H9 (cell line): ENCODE data around the gene C19orf53. TPM values are rescaled to one million over a fixed set of nuclear protein-coding genes. Genes with fewer than 3 reads are reported as not detected.

Source experiments
- DNase-seq: peaks from one replicate; pipeline ENCODE4 v3.0.0-alpha.2; 2017
- H2AFZ ChIP-seq: one replicate; pipeline ENCODE4 v1.6.1; 2013; ENCODE audit warnings: mild to moderate bottlenecking, low read length, control low read depth, moderate library complexity
- H2AK5ac ChIP-seq: 2 replicates; pipeline ENCODE4 v1.6.1; 2013; ENCODE audit warnings: low read length, control low read depth, mixed read lengths; ENCODE audit not compliant: insufficient read length
- H2BK120ac ChIP-seq: one replicate; pipeline ENCODE4 v1.6.1; 2013; ENCODE audit warnings: low read depth, mild to moderate bottlenecking, low read length, control low read depth, inconsistent platforms; ENCODE audit not compliant: poor library complexity, severe bottlenecking
- H2BK12ac ChIP-seq: 2 replicates; pipeline ENCODE4 v1.6.1; 2013; ENCODE audit warnings: low read length, control low read depth, mixed read lengths, low read depth; ENCODE audit not compliant: insufficient read length
- H2BK15ac ChIP-seq: 2 replicates; pipeline ENCODE4 v1.6.1; 2013; ENCODE audit warnings: low read depth, low read length, control low read depth
- H2BK20ac ChIP-seq: one replicate; pipeline ENCODE4 v1.6.1; 2013; ENCODE audit warnings: low read depth, mild to moderate bottlenecking, low read length, control low read depth, inconsistent platforms; ENCODE audit not compliant: poor library complexity, severe bottlenecking
- H2BK5ac ChIP-seq: 2 replicates; pipeline ENCODE4 v1.6.1; 2013; ENCODE audit warnings: low read length, control low read depth, mixed read lengths; ENCODE audit not compliant: insufficient read length
- H3K14ac ChIP-seq: 2 replicates; pipeline ENCODE4 v1.6.1; 2013; ENCODE audit warnings: low read length, control low read depth; ENCODE audit not compliant: insufficient read depth
- H3K18ac ChIP-seq: 2 replicates; pipeline ENCODE4 v1.6.1; 2013; ENCODE audit warnings: low read depth, mild to moderate bottlenecking, mixed read lengths, low read length, control low read depth; ENCODE audit not compliant: insufficient read length
- H3K23ac ChIP-seq: 2 replicates; pipeline ENCODE4 v1.6.1; 2013; ENCODE audit warnings: low read length, control low read depth, mixed read lengths, low read depth; ENCODE audit not compliant: insufficient read length
- H3K23me2 ChIP-seq: 2 replicates; pipeline ENCODE4 v1.6.1; 2013; ENCODE audit warnings: low read depth, mild to moderate bottlenecking, mixed read lengths, low read length, control low read depth; ENCODE audit not compliant: insufficient read length, poor library complexity, severe bottlenecking
- H3K27ac ChIP-seq: 2 replicates; pipeline ENCODE4 v1.5.1; 2013; ENCODE audit warnings: low read length, control low read depth, mixed read lengths, low read depth; ENCODE audit not compliant: insufficient read length
- H3K27me3 ChIP-seq: 2 replicates; pipeline ENCODE4 v1.6.1; 2013; ENCODE audit warnings: low read length, control low read depth, inconsistent platforms; ENCODE audit not compliant: insufficient read depth
- H3K4ac ChIP-seq: 2 replicates; pipeline ENCODE4 v1.6.1; 2013; ENCODE audit warnings: low read depth, mild to moderate bottlenecking, control low read depth, inconsistent platforms, low read length, moderate library complexity
- H3K4me1 ChIP-seq: 2 replicates; pipeline ENCODE4 v1.6.1; 2013; ENCODE audit warnings: low read length, control low read depth, inconsistent platforms; ENCODE audit not compliant: insufficient read depth
- H3K4me2 ChIP-seq: 2 replicates; pipeline ENCODE4 v1.6.1; 2013; ENCODE audit warnings: low read length, control low read depth, mixed read lengths; ENCODE audit not compliant: insufficient read length, insufficient read depth
- H3K56ac ChIP-seq: 2 replicates; pipeline ENCODE4 v1.6.1; 2013; ENCODE audit warnings: low read depth, mild to moderate bottlenecking, mixed read lengths, low read length, control low read depth; ENCODE audit not compliant: insufficient read length
- H3K79me1 ChIP-seq: 2 replicates; pipeline ENCODE4 v1.6.1; 2013; ENCODE audit warnings: low read depth, mild to moderate bottlenecking, moderate library complexity, low read length, control low read depth, inconsistent platforms; ENCODE audit not compliant: insufficient read depth, poor library complexity, severe bottlenecking
- H3K79me2 ChIP-seq: 2 replicates; pipeline ENCODE4 v1.6.1; 2013; ENCODE audit warnings: low read length, control low read depth, inconsistent platforms; ENCODE audit not compliant: insufficient read depth
- H3K9ac ChIP-seq: 2 replicates; pipeline ENCODE4 v1.6.1; 2013; ENCODE audit warnings: low read length, control low read depth, mixed read lengths; ENCODE audit not compliant: insufficient read length; ENCODE audit errors: extremely low read depth
- H3K9me3 ChIP-seq: one replicate; pipeline ENCODE4 v1.6.1; 2013; ENCODE audit warnings: low read depth, low read length, inconsistent platforms; ENCODE audit not compliant: control insufficient read depth
- H3T11ph ChIP-seq: one replicate; pipeline ENCODE4 v1.6.1; 2013; ENCODE audit warnings: mild to moderate bottlenecking, low read length, control low read depth, inconsistent platforms
- H4K20me1 ChIP-seq: one replicate; pipeline ENCODE4 v1.6.1; 2013; ENCODE audit not compliant: control insufficient read depth, insufficient read length, insufficient read depth
- H4K5ac ChIP-seq: 2 replicates; pipeline ENCODE4 v1.6.1; 2013; ENCODE audit warnings: low read depth, mild to moderate bottlenecking, mixed read lengths, low read length, control low read depth; ENCODE audit not compliant: insufficient read length
- H4K8ac ChIP-seq: replicated peaks from 2 replicates; pipeline ENCODE4 v1.6.1; 2013; ENCODE audit warnings: low read length, control low read depth, mixed read lengths, low read depth; ENCODE audit not compliant: insufficient read length
- H4K91ac ChIP-seq: 2 replicates; pipeline ENCODE4 v1.6.1; 2013; ENCODE audit warnings: low read depth, mild to moderate bottlenecking, moderate library complexity, mixed read lengths, low read length, control low read depth; ENCODE audit not compliant: insufficient read length
- H3K27ac Mint-ChIP-seq, 3 experiments: 2 replicates in 2 of 3; 3 replicates in 1 of 3; pipeline ENCODE4 v1.8.0; 2020 to 2021; ENCODE audit warnings: mixed read lengths in 3 of 3, mild to moderate bottlenecking in 1 of 3, moderate library complexity in 1 of 3
- H3K27me3 Mint-ChIP-seq: 2 replicates; pipeline ENCODE4 v1.8.0; 2021; ENCODE audit warnings: low read depth, mild to moderate bottlenecking, moderate library complexity, mixed read lengths
- H3K36me3 Mint-ChIP-seq, 3 experiments: 2 replicates in 2 of 3; 3 replicates in 1 of 3; pipeline ENCODE4 v1.8.0; 2020 to 2021; ENCODE audit warnings: low read depth in 3 of 3, mixed read lengths in 3 of 3; ENCODE audit not compliant: insufficient read depth in 1 of 3
- H3K4me1 Mint-ChIP-seq, 2 experiments: 2 replicates each; pipeline ENCODE4 v1.8.0; 2020; ENCODE audit warnings: mixed read lengths in 2 of 2
- H3K4me3 Mint-ChIP-seq, 2 experiments: 2 replicates in 1 of 2; 3 replicates in 1 of 2; pipeline ENCODE4 v1.8.0; 2020 to 2021; ENCODE audit warnings: mild to moderate bottlenecking in 2 of 2, mixed read lengths in 2 of 2, moderate library complexity in 1 of 2
- H3K9me3 Mint-ChIP-seq, 2 experiments: 2 replicates in 1 of 2; 3 replicates in 1 of 2; pipeline ENCODE4 v1.8.0; 2020; ENCODE audit warnings: mild to moderate bottlenecking in 2 of 2, mixed read lengths in 2 of 2, moderate library complexity in 1 of 2
- CTCF ChIP-seq: fragments of 200-600 bp; sonication (generic); conservative IDR thresholded peaks from 3 replicates; pipeline ENCODE4 v1.8.0; 2021; ENCODE audit warnings: antibody characterized with exemption, mild to moderate bottlenecking
- WGBS: extraction: QIAGEN DNeasy Blood & Tissue Kit; methylation state at CpG from one replicate; pipeline ENCODE4 v1.1.7; 2013; ENCODE audit warnings: missing lambda C conversion rate, low lambda C conversion rate, mixed read lengths; ENCODE audit not compliant: insufficient read length; ENCODE audit errors: extremely low coverage; 5-methylcytosine and 5-hydroxymethylcytosine counted together
- total RNA-seq: library from RNA; stranded (reverse); gene quantifications from 2 replicates; pipeline ENCODE4 v1.2.1, GENCODE V29; 2021

C19orf53 gene
- total RNA-seq, 1 experiment from 2014 or later = 129 TPM

GRCh38 chr19:13806728-13807127, 32.5 kb downstream of the C19orf53 start:
- Histone ChIP-seq H4K91ac (no peak overlapping the region), H2BK20ac (no peak overlapping the region), H3K18ac (no peak overlapping the region), H3K4me2 (no peak overlapping the region), H3K23ac (no peak overlapping the region), H2BK120ac (no peak overlapping the region), H3T11ph (no peak overlapping the region), H4K5ac (no peak overlapping the region), H4K20me1 (no peaks in the 10 kb centered on the region), H3K9ac (no peak overlapping the region), H2BK12ac (no peak overlapping the region), H3K14ac (no peak overlapping the region), H2BK5ac (no peak overlapping the region), H3K56ac (no peak overlapping the region), H2AFZ (no peak overlapping the region), H2BK15ac (no peak overlapping the region), H3K9me3 (no peaks in the 10 kb centered on the region), H3K79me1 (no peaks in the 10 kb centered on the region), H3K79me2 (no peaks in the 10 kb centered on the region), H3K23me2 (no peaks in the 10 kb centered on the region), H2AK5ac (no peak overlapping the region), H4K8ac (no peak overlapping the region), H3K27ac (no peak overlapping the region), H3K4ac (no peak overlapping the region), H3K27me3 (no peaks in the 10 kb centered on the region), H3K4me1 (no peaks in the 10 kb centered on the region)
- no peak overlapping the region for H3K4me3 Mint-ChIP-seq
- no peaks in the 10 kb centered on the region; a peak in 1 of 5 replicates for H3K9me3 Mint-ChIP-seq
- no peaks in the 10 kb centered on the region for H3K27me3 Mint-ChIP-seq
- H3K27ac Mint-ChIP-seq = no peak overlapping the region
- H3K36me3 Mint-ChIP-seq = peaks cover 13 to 46% (median 20%) of the 10 kb centered on the region in 3 experiments; a peak in 6 of 7 replicates
- 100% methylated on average over 2 of the region's 3 CpGs for WGBS
- no peak for TF ChIP-seq CTCF
- peaks cover 2 to 5% of the 10 kb centered on the region in 2 experiments; a peak in 1 of 4 replicates for H3K4me1 Mint-ChIP-seq
- DNase-seq = no peak
